GF-D8 (cell line): Measurements from ENCODE around the gene RNF135.
"Not testable (repeated sequence)": the region's sequence is repeated elsewhere in the genome, so short reads cannot be mapped to it uniquely, and the experiment has no call there.

ENCODE experiments used
- DNase-seq: peaks from one replicate; lab custom pipeline; 2025; lab: John Stamatoyannopoulos, UW

RNF135 gene

GRCh38 chr17:30954046-30954830 lies 16.6 kb upstream of the RNF135 start:
- no peak for DNase-seq

GRCh38 chr17:30956764-30957374 lies 14.0 kb upstream of the RNF135 start:
- DNase-seq = no peak

- no peak for DNase-seq
These were observed 13.1 kb upstream of the RNF135 start for GRCh38 chr17:30957741-30958140.

- DNase-seq = peak; percentile 26
These were observed 12.7 kb upstream of the RNF135 start for GRCh38 chr17:30958187-30958586.

GRCh38 chr17:30961209-30962188 lies 9.3 kb upstream of the RNF135 start:
- DNase-seq = no peak

- not testable (repeated sequence) for DNase-seq
These were observed 6.5 kb upstream of the RNF135 start for GRCh38 chr17:30964312-30964711.

GRCh38 chr17:30964876-30965275 lies 6.0 kb upstream of the RNF135 start:
- DNase-seq = no peak

- no peak for DNase-seq
These were observed 5.2 kb upstream of the RNF135 start for GRCh38 chr17:30965686-30966085.

- not testable (repeated sequence) for DNase-seq
These were observed 2.9 kb upstream of the RNF135 start for GRCh38 chr17:30967911-30968310.

- DNase-seq = no peak
These were observed 629 bp upstream of the RNF135 start for GRCh38 chr17:30969989-30970830.

- no peak for DNase-seq
These were observed 4.4 kb downstream of the RNF135 start for GRCh38 chr17:30975042-30975820.

- not testable (repeated sequence) for DNase-seq
These were observed 9.1 kb downstream of the RNF135 start for GRCh38 chr17:30979919-30980318.

GRCh38 chr17:30981531-30982519 lies 11.0 kb downstream of the RNF135 start:
- no peak for DNase-seq

GRCh38 chr17:30982855-30983254 lies 12.0 kb downstream of the RNF135 start:
- DNase-seq = no peak

GRCh38 chr17:30990458-30990857 lies 19.6 kb downstream of the RNF135 start:
- no peak for DNase-seq

GRCh38 chr17:30992551-30992950 lies 21.7 kb downstream of the RNF135 start:
- DNase-seq = no peak

GRCh38 chr17:30995347-30995746 lies 24.5 kb downstream of the RNF135 start:
- DNase-seq = no peak

- DNase-seq = no peak
These were observed 25.6 kb downstream of the RNF135 start for GRCh38 chr17:30996486-30996885.

- no peak for DNase-seq
These were observed 26.4 kb downstream of the RNF135 start for GRCh38 chr17:30997270-30997669.
